ENCODE results near the gene FUT3. TPM values are rescaled to one million over a fixed set of nuclear protein-coding genes. Genes with fewer than 3 reads are reported as not detected.
"Not testable (repeated sequence)": the region's sequence is repeated elsewhere in the genome, so short reads cannot be mapped to it uniquely, and the experiment has no call there.

FUT3 gene
- total and polyA plus RNA-seq, 9 of the 15 experiments (the other 6 are each of a cell fraction or from before 2014, with no cell fraction given): 0.09 TPM; not detected in 8

DNA sequence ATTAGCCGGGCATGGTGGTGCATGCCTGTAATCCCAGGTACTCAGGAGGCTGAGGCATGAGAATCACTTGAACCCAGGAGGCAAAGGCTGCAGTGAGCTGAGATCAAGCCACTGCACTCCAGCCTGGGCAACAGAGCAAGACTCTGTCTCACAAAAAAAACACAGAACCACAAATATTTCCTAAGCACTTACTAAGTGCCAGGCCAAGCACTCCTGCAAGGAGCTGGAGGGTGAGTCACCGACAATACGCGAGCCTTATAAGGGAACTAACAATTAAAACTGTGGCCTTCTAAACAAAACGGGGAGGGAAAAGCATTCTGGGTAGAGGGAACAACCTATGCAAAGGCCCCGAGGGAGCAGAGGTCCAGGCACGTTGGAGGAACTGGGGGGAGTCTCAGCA is 23.2 kb upstream of the FUT3 start:
- H3K4me1 ChIP-seq (replicated peaks in 1 of 2; ENCODE audit: control insufficient read depth in 2 of 2, insufficient read depth in 2 of 2, low read length in 2 of 2); H3K9ac ChIP-seq (ENCODE audit: insufficient read depth in 1 of 2, low read depth in 2 of 2, low read length in 2 of 2); in situ Hi-C loops (cut with MboI); H3K27ac ChIP-seq (ENCODE audit: extremely low read depth, low read depth, low read length); FAIRE-seq; H3K4me3 ChIP-seq; DNase-seq (ENCODE audit: extremely low read depth in 1 of 4, low spot score in 3 of 4); H4K20me1 ChIP-seq (replicated peaks; ENCODE audit: control insufficient read depth, insufficient read depth, low read length); BruUV-seq (replicated peaks); CTCF ChIA-PET (ENCODE audit: low intra/inter-chr PET ratio); H3K9me3 ChIP-seq (replicated peaks; ENCODE audit: control insufficient read depth, insufficient read depth, low read depth, low read length); ATAC-seq; intact Hi-C loops (cut with micrococcal nuclease); H3K79me2 ChIP-seq (ENCODE audit: control insufficient read depth, insufficient read depth, low read length); H3K36me3 ChIP-seq (ENCODE audit: control insufficient read depth, insufficient read depth, low read length); H3K9me1 ChIP-seq (ENCODE audit: control insufficient read depth, insufficient read depth, low read length); H2AFZ ChIP-seq (ENCODE audit: low read depth, low read length); H3K4me2 ChIP-seq (ENCODE audit: insufficient read depth, low read length): not testable (repeated sequence)
- H3K27me3 ChIP-seq (ENCODE audit: control insufficient read depth in 2 of 2, insufficient read depth in 2 of 2, low read length in 2 of 2): peaks cover 7 to 26% of the 10 kb centered on the region in 2 experiments; a peak in 3 of 5 replicates
- WGBS (ENCODE audit: insufficient coverage, low coverage, missing lambda C conversion rate): 48% methylated on average over 6 of the region's 7 CpGs
- peak; percentile 77 for TF ChIP-seq ZNF121 (CRISPR knock-in tag; conservative IDR thresholded peaks at IDR 0.05)
- peak; percentile 47 for TF ChIP-seq FOSL1 (tag; conservative IDR thresholded peaks at IDR 0.05)
- TF ChIP-seq, protein P1, sequence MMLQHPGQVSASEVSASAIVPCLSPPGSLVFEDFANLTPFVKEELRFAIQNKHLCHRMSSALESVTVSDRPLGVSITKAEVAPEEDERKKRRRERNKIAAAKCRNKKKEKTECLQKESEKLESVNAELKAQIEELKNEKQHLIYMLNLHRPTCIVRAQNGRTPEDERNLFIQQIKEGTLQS (IDR thresholded peaks at IDR 0.05): peak; percentile 41; the same call in 1 of the 2 replicates
- TF ChIP-seq, protein P1 (CRISPR knock-in tag; conservative IDR thresholded peaks at IDR 0.05): not testable (repeated sequence)
- POLR2A ChIA-PET: interaction anchor here (0.5 kb wide), 1 partner anchor 16 kb away, joined by 3 read pairs; no protein-coding TSS in a partner anchor

DNA sequence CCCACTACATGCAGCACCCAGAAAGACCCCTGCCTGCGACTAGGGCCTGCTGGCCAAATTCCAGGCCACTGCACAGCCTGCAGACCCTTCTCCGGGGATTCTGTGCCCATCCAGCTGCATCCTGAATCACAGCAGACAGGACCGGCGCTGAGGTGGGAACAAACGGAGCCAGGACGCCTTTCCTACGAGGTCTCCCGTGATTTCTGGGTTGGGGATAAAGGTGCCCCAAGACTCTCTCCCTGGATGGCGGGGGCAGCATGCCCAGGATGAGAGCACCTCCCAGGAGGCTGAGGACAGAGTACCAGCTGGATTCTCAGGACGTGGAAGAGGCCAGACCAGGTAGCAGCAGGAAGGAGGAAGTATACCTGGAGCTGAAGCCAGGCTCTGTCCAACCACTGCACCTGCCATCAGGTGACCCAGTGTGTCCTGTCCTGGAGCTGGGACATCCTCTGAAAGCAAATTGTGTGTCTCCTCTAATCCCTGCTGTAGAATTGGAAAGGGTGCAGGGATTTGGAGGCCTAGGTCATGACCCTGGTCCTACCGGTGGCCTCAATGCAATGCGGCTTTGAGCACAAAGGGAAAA is 22.5 kb upstream of the FUT3 start:
- no peak for ATAC-seq
- Histone ChIP-seq H4K20me1 (replicated peaks; ENCODE audit: control insufficient read depth, insufficient read depth, low read length) (no peaks in the 10 kb centered on the region), H3K9ac (ENCODE audit: insufficient read depth in 1 of 2, low read depth in 2 of 2, low read length in 2 of 2) (no peak overlapping the region; a peak in 1 of 4 replicates), H3K9me1 (ENCODE audit: control insufficient read depth, insufficient read depth, low read length) (no peaks in the 10 kb centered on the region), H3K4me3 (no peak overlapping the region), H3K36me3 (ENCODE audit: control insufficient read depth, insufficient read depth, low read length) (no peaks in the 10 kb centered on the region), H3K4me2 (ENCODE audit: insufficient read depth, low read length) (no peak overlapping the region), H3K79me2 (ENCODE audit: control insufficient read depth, insufficient read depth, low read length) (no peaks in the 10 kb centered on the region), H3K27me3 (ENCODE audit: control insufficient read depth in 2 of 2, insufficient read depth in 2 of 2, low read length in 2 of 2) (peaks cover 0 to 18% of the 10 kb centered on the region in 2 experiments; a peak in 2 of 5 replicates), H3K9me3 (replicated peaks; ENCODE audit: control insufficient read depth, insufficient read depth, low read depth, low read length) (no peaks in the 10 kb centered on the region), H3K27ac (ENCODE audit: extremely low read depth, low read depth, low read length) (no peak overlapping the region), H3K4me1 (replicated peaks in 1 of 2; ENCODE audit: control insufficient read depth in 2 of 2, insufficient read depth in 2 of 2, low read length in 2 of 2) (no peaks in the 10 kb centered on the region; a peak in 1 of 5 replicates), H2AFZ (ENCODE audit: low read depth, low read length) (no peak overlapping the region)
- intact Hi-C loops (cut with micrococcal nuclease): no loop called here
- ChIA-PET POLR2A (no interaction called here), CTCF (ENCODE audit: low intra/inter-chr PET ratio) (no interaction called here)
- BruUV-seq (replicated peaks): no TSS peak
- TF ChIP-seq TOE1 (IDR thresholded peaks at IDR 0.05; ENCODE audit: borderline replicate concordance) (no peak), TOE1 (CRISPR knock-in tag; IDR thresholded peaks at IDR 0.05; ENCODE audit: borderline replicate concordance, low read depth) (no peak)
- in situ Hi-C loops (cut with MboI): no loop called here
- peak in 1 of 4 experiments; percentile 6 for DNase-seq (ENCODE audit: extremely low read depth in 1 of 4, low spot score in 3 of 4)
- 25% methylated on average over 12 of the region's 12 CpGs for WGBS (ENCODE audit: insufficient coverage, low coverage, missing lambda C conversion rate)
- FAIRE-seq: no peak

Data from K562 (cell line).